ENCODE results near the gene SORCS2. TPM values are rescaled to one million over a fixed set of nuclear protein-coding genes. Genes with fewer than 3 reads are reported as not detected.

SORCS2 gene
- total RNA-seq, 1 experiment from 2014 or later: not detected

DNA sequence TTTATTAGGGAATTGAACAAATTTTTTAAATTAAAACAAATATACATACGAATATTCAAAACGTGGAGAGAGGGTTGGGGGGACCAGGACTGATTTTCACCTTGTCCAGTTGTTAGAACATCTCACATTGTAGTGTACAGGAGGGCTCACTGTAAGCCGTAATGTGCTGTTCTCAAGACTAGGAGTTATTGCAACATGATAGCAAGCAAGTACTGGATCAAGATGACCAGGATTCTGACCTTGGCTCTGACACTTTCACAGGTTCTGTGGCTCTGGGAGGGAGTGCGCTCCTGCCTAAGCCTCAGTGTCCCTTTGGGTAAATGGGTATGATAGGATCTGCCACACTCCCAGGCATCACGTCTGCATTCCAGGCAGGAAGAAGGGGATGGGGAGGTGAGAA lies 59.0 kb downstream of the SORCS2 start:
- H3K4me1 Mint-ChIP-seq (ENCODE audit: insufficient read depth, unreplicated experiment): peaks cover 10% of the 10 kb centered on the region
- CTCF ChIA-PET: no interaction called here
- intact Hi-C loops (cut with micrococcal nuclease): no loop called here
- TF ChIP-seq, protein P1, sequence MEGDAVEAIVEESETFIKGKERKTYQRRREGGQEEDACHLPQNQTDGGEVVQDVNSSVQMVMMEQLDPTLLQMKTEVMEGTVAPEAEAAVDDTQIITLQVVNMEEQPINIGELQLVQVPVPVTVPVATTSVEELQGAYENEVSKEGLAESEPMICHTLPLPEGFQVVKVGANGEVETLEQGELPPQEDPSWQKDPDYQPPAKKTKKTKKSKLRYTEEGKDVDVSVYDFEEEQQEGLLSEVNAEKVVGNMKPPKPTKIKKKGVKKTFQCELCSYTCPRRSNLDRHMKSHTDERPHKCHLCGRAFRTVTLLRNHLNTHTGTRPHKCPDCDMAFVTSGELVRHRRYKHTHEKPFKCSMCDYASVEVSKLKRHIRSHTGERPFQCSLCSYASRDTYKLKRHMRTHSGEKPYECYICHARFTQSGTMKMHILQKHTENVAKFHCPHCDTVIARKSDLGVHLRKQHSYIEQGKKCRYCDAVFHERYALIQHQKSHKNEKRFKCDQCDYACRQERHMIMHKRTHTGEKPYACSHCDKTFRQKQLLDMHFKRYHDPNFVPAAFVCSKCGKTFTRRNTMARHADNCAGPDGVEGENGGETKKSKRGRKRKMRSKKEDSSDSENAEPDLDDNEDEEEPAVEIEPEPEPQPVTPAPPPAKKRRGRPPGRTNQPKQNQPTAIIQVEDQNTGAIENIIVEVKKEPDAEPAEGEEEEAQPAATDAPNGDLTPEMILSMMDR (IDR thresholded peaks at IDR 0.05; ENCODE audit: unreplicated experiment): no peak
- H3K9me3 Mint-ChIP-seq (ENCODE audit: unreplicated experiment): no peaks in the 10 kb centered on the region
- POLR2A ChIA-PET: interaction anchor here (1.2 kb wide), 1 partner anchor 44 kb away, joined by 3 read pairs; no protein-coding TSS in a partner anchor
- H3K36me3 Mint-ChIP-seq (ENCODE audit: insufficient read depth, unreplicated experiment): no peaks in the 10 kb centered on the region
- H3K27me3 Mint-ChIP-seq (ENCODE audit: insufficient read depth, unreplicated experiment): no peaks in the 10 kb centered on the region
- DNase-seq (ENCODE audit: unreplicated experiment): no peak
- no TSS peak for BruUV-seq (replicated peaks)
- H3K4me3 Mint-ChIP-seq (ENCODE audit: unreplicated experiment): no peak overlapping the region
- H3K27ac Mint-ChIP-seq (ENCODE audit: low read depth, unreplicated experiment): no peak overlapping the region

DNA sequence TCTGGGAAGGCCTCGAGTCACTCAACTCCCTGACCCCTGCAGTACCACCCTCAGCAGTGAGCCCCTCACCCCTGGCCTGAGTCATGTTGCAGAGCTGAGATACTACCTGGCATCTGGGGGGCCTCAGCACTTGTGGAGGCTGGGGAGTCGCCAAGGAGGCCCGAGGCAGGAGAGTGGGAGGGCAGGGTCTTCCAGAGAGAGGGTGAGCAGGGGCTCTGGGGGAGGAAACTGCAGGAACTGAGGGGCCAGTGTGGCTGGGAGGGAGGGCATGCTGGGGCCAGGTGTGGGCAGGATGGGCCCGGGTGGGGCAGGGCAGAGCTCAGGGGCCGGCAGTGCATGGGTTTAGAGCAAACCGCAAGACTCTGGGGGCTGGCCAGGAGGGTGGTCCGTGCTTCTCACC lies 59.7 kb downstream of the SORCS2 start:
- no peaks in the 10 kb centered on the region for H3K27me3 Mint-ChIP-seq (ENCODE audit: insufficient read depth, unreplicated experiment)
- TF ChIP-seq, protein P1 (IDR thresholded peaks at IDR 0.05; ENCODE audit: unreplicated experiment): no peak
- intact Hi-C loops (cut with micrococcal nuclease): no loop called here
- H3K4me3 Mint-ChIP-seq (ENCODE audit: unreplicated experiment): no peak overlapping the region
- no peaks in the 10 kb centered on the region for H3K9me3 Mint-ChIP-seq (ENCODE audit: unreplicated experiment)
- no peaks in the 10 kb centered on the region for H3K36me3 Mint-ChIP-seq (ENCODE audit: insufficient read depth, unreplicated experiment)
- peaks cover 10% of the 10 kb centered on the region for H3K4me1 Mint-ChIP-seq (ENCODE audit: insufficient read depth, unreplicated experiment)
- CTCF ChIA-PET: interaction anchor here (0.6 kb wide), 1 partner anchor 911 kb away, joined by 3 read pairs; no protein-coding TSS in a partner anchor
- H3K27ac Mint-ChIP-seq (ENCODE audit: low read depth, unreplicated experiment): no peak overlapping the region
- POLR2A ChIA-PET: no interaction called here
- DNase-seq (ENCODE audit: unreplicated experiment): no peak
- BruUV-seq (replicated peaks): no TSS peak

DNA sequence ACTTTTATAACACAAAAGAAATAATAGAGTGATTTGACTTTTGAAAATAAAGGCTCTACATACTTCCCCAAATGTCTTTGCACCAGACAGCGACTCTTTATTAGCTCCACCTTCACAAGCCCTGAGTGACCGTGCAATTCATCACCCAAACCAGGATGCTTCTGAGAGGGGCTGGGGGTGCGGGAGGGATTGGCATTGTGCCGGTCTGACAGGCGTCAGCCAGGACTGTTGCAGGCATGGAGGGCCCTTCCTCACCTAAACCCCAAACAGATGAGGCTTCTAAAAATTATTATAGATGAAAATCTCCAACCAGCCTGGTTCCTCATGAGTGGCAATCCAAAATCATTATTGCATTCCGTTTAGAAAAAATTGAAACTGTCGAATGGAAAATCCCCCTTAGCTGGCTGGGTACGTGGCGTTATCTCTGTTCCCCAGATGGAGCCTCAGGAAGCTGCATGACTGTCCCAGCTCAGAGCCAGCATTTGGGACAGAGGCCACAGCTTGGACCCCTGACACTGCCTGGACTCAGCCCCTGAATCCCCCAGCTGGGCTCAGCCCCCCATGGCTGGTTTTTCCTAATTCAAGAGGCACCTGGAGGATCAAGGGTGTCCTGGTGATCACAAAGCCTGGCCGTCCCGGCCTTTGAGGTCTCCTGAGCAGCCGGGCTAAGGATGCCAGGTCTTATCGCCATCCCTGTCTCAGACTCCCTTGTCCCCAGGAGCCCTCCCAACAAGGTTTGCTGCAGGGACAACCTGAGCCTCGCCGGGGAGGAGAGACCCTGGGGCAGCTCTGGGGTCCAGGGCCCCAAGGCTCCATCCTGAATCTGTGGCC lies 60.4 kb downstream of the SORCS2 start:
- TF ChIP-seq, protein P1 (IDR thresholded peaks at IDR 0.05; ENCODE audit: unreplicated experiment): no peak
- Mint-ChIP-seq H3K4me1 (ENCODE audit: insufficient read depth, unreplicated experiment) (peaks cover 10% of the 10 kb centered on the region), H3K9me3 (ENCODE audit: unreplicated experiment) (no peaks in the 10 kb centered on the region), H3K4me3 (ENCODE audit: unreplicated experiment) (no peak overlapping the region), H3K36me3 (ENCODE audit: insufficient read depth, unreplicated experiment) (no peaks in the 10 kb centered on the region), H3K27me3 (ENCODE audit: insufficient read depth, unreplicated experiment) (no peaks in the 10 kb centered on the region), H3K27ac (ENCODE audit: low read depth, unreplicated experiment) (no peak overlapping the region)
- POLR2A ChIA-PET: no interaction called here
- no TSS peak for BruUV-seq (replicated peaks)
- DNase-seq (ENCODE audit: unreplicated experiment): no peak
- intact Hi-C loops (cut with micrococcal nuclease): no loop called here
- CTCF ChIA-PET: interaction anchor here (0.6 kb wide), 1 partner anchor 911 kb away, joined by 3 read pairs; no protein-coding TSS in a partner anchor

DNA sequence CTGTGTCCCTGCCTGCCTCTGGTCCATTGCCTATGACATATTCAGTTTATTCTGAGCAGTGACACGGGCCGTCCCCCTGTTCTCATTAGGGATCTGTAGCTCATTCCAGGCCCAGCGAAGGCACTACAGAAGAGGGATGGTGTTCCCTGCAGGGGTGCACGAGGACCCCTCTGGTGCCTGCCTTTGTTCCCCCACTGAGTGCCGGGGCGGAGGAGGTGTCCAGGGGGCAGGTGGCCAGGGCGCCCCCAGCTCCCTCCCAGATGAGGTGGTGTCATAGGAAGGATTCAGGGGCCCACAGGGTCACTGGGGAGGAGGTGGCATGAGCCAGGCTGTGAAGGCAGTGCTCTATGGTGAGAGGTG lies 61.0 kb downstream of the SORCS2 start:
- H3K4me1 Mint-ChIP-seq (ENCODE audit: insufficient read depth, unreplicated experiment): peaks cover 10% of the 10 kb centered on the region
- no peaks in the 10 kb centered on the region for H3K36me3 Mint-ChIP-seq (ENCODE audit: insufficient read depth, unreplicated experiment)
- H3K27me3 Mint-ChIP-seq (ENCODE audit: insufficient read depth, unreplicated experiment): no peaks in the 10 kb centered on the region
- H3K9me3 Mint-ChIP-seq (ENCODE audit: unreplicated experiment): no peaks in the 10 kb centered on the region
- POLR2A ChIA-PET: no interaction called here
- no peak overlapping the region for H3K4me3 Mint-ChIP-seq (ENCODE audit: unreplicated experiment)
- no TSS peak for BruUV-seq (replicated peaks)
- DNase-seq (ENCODE audit: unreplicated experiment): no peak
- TF ChIP-seq, protein P1 (IDR thresholded peaks at IDR 0.05; ENCODE audit: unreplicated experiment): no peak
- intact Hi-C loops (cut with micrococcal nuclease): no loop called here
- CTCF ChIA-PET: interaction anchor here (0.9 kb wide), 1 partner anchor 921 kb away, joined by 3 read pairs; no protein-coding TSS in a partner anchor
- no peak overlapping the region for H3K27ac Mint-ChIP-seq (ENCODE audit: low read depth, unreplicated experiment)

Measured in MCF 10A (cell line).